SW480 (cell line): ENCODE data around the gene SDR9C7.

Experiments
- DNase-seq: peaks from one replicate; pipeline ENCODE4 v3.0.0-alpha.2; 2016; ENCODE audit warnings: low spot score

The SDR9C7 gene

GRCh38 chr12:56877195-56878009 lies 56.8 kb downstream of the SDR9C7 start:
- DNase-seq, result no peak

GRCh38 chr12:56874821-56875220 lies 59.4 kb downstream of the SDR9C7 start:
- no peak for DNase-seq

- DNase-seq, result no peak
Measured at GRCh38 chr12:56873382-56873781, 60.8 kb downstream of the SDR9C7 start.
